NB4 (cell line): ENCODE results near the gene CACNA2D3.

ENCODE experiments used
- CTCF ChIP-seq: IDR thresholded peaks from one replicate; pipeline ENCODE4 v1.5.1; 2012; ENCODE audit warnings: low read depth, low read length
- POLR2A ChIP-seq: IDR thresholded peaks from 2 replicates; pipeline ENCODE4 v1.6.1; 2011; ENCODE audit warnings: mild to moderate bottlenecking; ENCODE audit not compliant: insufficient read length; ENCODE audit errors: extremely low read depth

DNA sequence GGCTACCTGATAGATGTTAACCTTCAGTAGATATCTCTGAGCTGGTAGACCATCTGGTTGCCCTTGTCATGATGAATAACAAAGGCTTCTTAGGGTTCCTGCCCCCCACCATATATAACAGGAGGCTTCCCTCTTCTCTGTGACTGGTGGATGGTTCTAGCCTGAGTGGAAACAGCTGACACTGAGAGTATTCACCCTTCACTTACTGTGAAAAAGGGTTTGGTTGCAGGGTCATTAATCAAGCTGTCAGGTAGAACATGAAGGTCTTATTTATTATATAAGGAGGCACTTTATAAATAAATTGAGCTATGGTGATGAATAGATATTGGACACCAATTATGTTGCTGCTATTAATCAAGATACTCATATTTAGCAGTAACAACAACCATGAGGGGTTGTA lies 58.6 kb downstream of the CACNA2D3 start:
- TF ChIP-seq POLR2A (no peak), CTCF (no peak)
